H9 (cell line): Measurements from ENCODE around the gene F2RL3. TPM values are rescaled to one million over a fixed set of nuclear protein-coding genes. Genes with fewer than 3 reads are reported as not detected.

Experiments
- DNase-seq: peaks from one replicate; pipeline ENCODE4 v3.0.0-alpha.2; 2017
- H2AFZ ChIP-seq: one replicate; pipeline ENCODE4 v1.6.1; 2013; ENCODE audit warnings: mild to moderate bottlenecking, low read length, control low read depth, moderate library complexity
- H2AK5ac ChIP-seq: 2 replicates; pipeline ENCODE4 v1.6.1; 2013; ENCODE audit warnings: low read length, control low read depth, mixed read lengths; ENCODE audit not compliant: insufficient read length
- H2BK120ac ChIP-seq: one replicate; pipeline ENCODE4 v1.6.1; 2013; ENCODE audit warnings: low read depth, mild to moderate bottlenecking, low read length, control low read depth, inconsistent platforms; ENCODE audit not compliant: poor library complexity, severe bottlenecking
- H2BK12ac ChIP-seq: 2 replicates; pipeline ENCODE4 v1.6.1; 2013; ENCODE audit warnings: low read length, control low read depth, mixed read lengths, low read depth; ENCODE audit not compliant: insufficient read length
- H2BK15ac ChIP-seq: 2 replicates; pipeline ENCODE4 v1.6.1; 2013; ENCODE audit warnings: low read depth, low read length, control low read depth
- H2BK20ac ChIP-seq: one replicate; pipeline ENCODE4 v1.6.1; 2013; ENCODE audit warnings: low read depth, mild to moderate bottlenecking, low read length, control low read depth, inconsistent platforms; ENCODE audit not compliant: poor library complexity, severe bottlenecking
- H2BK5ac ChIP-seq: 2 replicates; pipeline ENCODE4 v1.6.1; 2013; ENCODE audit warnings: low read length, control low read depth, mixed read lengths; ENCODE audit not compliant: insufficient read length
- H3K14ac ChIP-seq: 2 replicates; pipeline ENCODE4 v1.6.1; 2013; ENCODE audit warnings: low read length, control low read depth; ENCODE audit not compliant: insufficient read depth
- H3K18ac ChIP-seq: 2 replicates; pipeline ENCODE4 v1.6.1; 2013; ENCODE audit warnings: low read depth, mild to moderate bottlenecking, mixed read lengths, low read length, control low read depth; ENCODE audit not compliant: insufficient read length
- H3K23ac ChIP-seq: 2 replicates; pipeline ENCODE4 v1.6.1; 2013; ENCODE audit warnings: low read length, control low read depth, mixed read lengths, low read depth; ENCODE audit not compliant: insufficient read length
- H3K23me2 ChIP-seq: 2 replicates; pipeline ENCODE4 v1.6.1; 2013; ENCODE audit warnings: low read depth, mild to moderate bottlenecking, mixed read lengths, low read length, control low read depth; ENCODE audit not compliant: insufficient read length, poor library complexity, severe bottlenecking
- H3K27ac ChIP-seq: 2 replicates; pipeline ENCODE4 v1.5.1; 2013; ENCODE audit warnings: low read length, control low read depth, mixed read lengths, low read depth; ENCODE audit not compliant: insufficient read length
- H3K27me3 ChIP-seq: 2 replicates; pipeline ENCODE4 v1.6.1; 2013; ENCODE audit warnings: low read length, control low read depth, inconsistent platforms; ENCODE audit not compliant: insufficient read depth
- H3K4ac ChIP-seq: 2 replicates; pipeline ENCODE4 v1.6.1; 2013; ENCODE audit warnings: low read depth, mild to moderate bottlenecking, control low read depth, inconsistent platforms, low read length, moderate library complexity
- H3K4me1 ChIP-seq: 2 replicates; pipeline ENCODE4 v1.6.1; 2013; ENCODE audit warnings: low read length, control low read depth, inconsistent platforms; ENCODE audit not compliant: insufficient read depth
- H3K4me2 ChIP-seq: 2 replicates; pipeline ENCODE4 v1.6.1; 2013; ENCODE audit warnings: low read length, control low read depth, mixed read lengths; ENCODE audit not compliant: insufficient read length, insufficient read depth
- H3K56ac ChIP-seq: 2 replicates; pipeline ENCODE4 v1.6.1; 2013; ENCODE audit warnings: low read depth, mild to moderate bottlenecking, mixed read lengths, low read length, control low read depth; ENCODE audit not compliant: insufficient read length
- H3K79me1 ChIP-seq: 2 replicates; pipeline ENCODE4 v1.6.1; 2013; ENCODE audit warnings: low read depth, mild to moderate bottlenecking, moderate library complexity, low read length, control low read depth, inconsistent platforms; ENCODE audit not compliant: insufficient read depth, poor library complexity, severe bottlenecking
- H3K79me2 ChIP-seq: 2 replicates; pipeline ENCODE4 v1.6.1; 2013; ENCODE audit warnings: low read length, control low read depth, inconsistent platforms; ENCODE audit not compliant: insufficient read depth
- H3K9ac ChIP-seq: 2 replicates; pipeline ENCODE4 v1.6.1; 2013; ENCODE audit warnings: low read length, control low read depth, mixed read lengths; ENCODE audit not compliant: insufficient read length; ENCODE audit errors: extremely low read depth
- H3K9me3 ChIP-seq: one replicate; pipeline ENCODE4 v1.6.1; 2013; ENCODE audit warnings: low read depth, low read length, inconsistent platforms; ENCODE audit not compliant: control insufficient read depth
- H3T11ph ChIP-seq: one replicate; pipeline ENCODE4 v1.6.1; 2013; ENCODE audit warnings: mild to moderate bottlenecking, low read length, control low read depth, inconsistent platforms
- H4K20me1 ChIP-seq: one replicate; pipeline ENCODE4 v1.6.1; 2013; ENCODE audit not compliant: control insufficient read depth, insufficient read length, insufficient read depth
- H4K5ac ChIP-seq: 2 replicates; pipeline ENCODE4 v1.6.1; 2013; ENCODE audit warnings: low read depth, mild to moderate bottlenecking, mixed read lengths, low read length, control low read depth; ENCODE audit not compliant: insufficient read length
- H4K8ac ChIP-seq: replicated peaks from 2 replicates; pipeline ENCODE4 v1.6.1; 2013; ENCODE audit warnings: low read length, control low read depth, mixed read lengths, low read depth; ENCODE audit not compliant: insufficient read length
- H4K91ac ChIP-seq: 2 replicates; pipeline ENCODE4 v1.6.1; 2013; ENCODE audit warnings: low read depth, mild to moderate bottlenecking, moderate library complexity, mixed read lengths, low read length, control low read depth; ENCODE audit not compliant: insufficient read length
- H3K27ac Mint-ChIP-seq, 3 experiments: 2 replicates in 2 of 3; 3 replicates in 1 of 3; pipeline ENCODE4 v1.8.0; 2020 to 2021; ENCODE audit warnings: mixed read lengths in 3 of 3, mild to moderate bottlenecking in 1 of 3, moderate library complexity in 1 of 3
- H3K27me3 Mint-ChIP-seq: 2 replicates; pipeline ENCODE4 v1.8.0; 2021; ENCODE audit warnings: low read depth, mild to moderate bottlenecking, moderate library complexity, mixed read lengths
- H3K36me3 Mint-ChIP-seq, 3 experiments: 2 replicates in 2 of 3; 3 replicates in 1 of 3; pipeline ENCODE4 v1.8.0; 2020 to 2021; ENCODE audit warnings: low read depth in 3 of 3, mixed read lengths in 3 of 3; ENCODE audit not compliant: insufficient read depth in 1 of 3
- H3K4me1 Mint-ChIP-seq, 2 experiments: 2 replicates each; pipeline ENCODE4 v1.8.0; 2020; ENCODE audit warnings: mixed read lengths in 2 of 2
- H3K4me3 Mint-ChIP-seq, 2 experiments: 2 replicates in 1 of 2; 3 replicates in 1 of 2; pipeline ENCODE4 v1.8.0; 2020 to 2021; ENCODE audit warnings: mild to moderate bottlenecking in 2 of 2, mixed read lengths in 2 of 2, moderate library complexity in 1 of 2
- H3K9me3 Mint-ChIP-seq, 2 experiments: 2 replicates in 1 of 2; 3 replicates in 1 of 2; pipeline ENCODE4 v1.8.0; 2020; ENCODE audit warnings: mild to moderate bottlenecking in 2 of 2, mixed read lengths in 2 of 2, moderate library complexity in 1 of 2
- CTCF ChIP-seq: fragments of 200-600 bp; sonication (generic); conservative IDR thresholded peaks from 3 replicates; pipeline ENCODE4 v1.8.0; 2021; ENCODE audit warnings: antibody characterized with exemption, mild to moderate bottlenecking
- WGBS: extraction: QIAGEN DNeasy Blood & Tissue Kit; methylation state at CpG from one replicate; pipeline ENCODE4 v1.1.7; 2013; ENCODE audit warnings: missing lambda C conversion rate, low lambda C conversion rate, mixed read lengths; ENCODE audit not compliant: insufficient read length; ENCODE audit errors: extremely low coverage; 5-methylcytosine and 5-hydroxymethylcytosine counted together
- total RNA-seq: library from RNA; stranded (reverse); gene quantifications from 2 replicates; pipeline ENCODE4 v1.2.1, GENCODE V29; 2021

F2RL3 gene
- total RNA-seq, 1 experiment from 2014 or later, result not detected

- H3K79me1 ChIP-seq, result no peaks in the 10 kb centered on the region
- H2BK20ac ChIP-seq, result no peak overlapping the region
- no peak overlapping the region for H3T11ph ChIP-seq
- H3K23me2 ChIP-seq, result no peaks in the 10 kb centered on the region
- H2BK120ac ChIP-seq, result no peak overlapping the region
- H2BK15ac ChIP-seq, result no peak overlapping the region
- whole genome bisulfite sequencing, result no CpG with 5 or more reads among the region's 3 CpGs
- H3K4me2 ChIP-seq, result no peak overlapping the region
- DNase-seq, result no peak
- no peak overlapping the region for H3K14ac ChIP-seq
- H3K4me3 Mint-ChIP-seq, result no peak overlapping the region
- no peak for TF ChIP-seq CTCF
- H4K20me1 ChIP-seq, result no peaks in the 10 kb centered on the region
- H3K56ac ChIP-seq, result no peak overlapping the region
- H2BK5ac ChIP-seq, result no peak overlapping the region
- H3K4ac ChIP-seq, result no peak overlapping the region
- H3K27ac Mint-ChIP-seq, result no peak overlapping the region
- H2BK12ac ChIP-seq, result no peak overlapping the region
- H3K9me3 Mint-ChIP-seq, result peaks cover 30 to 39% of the 10 kb centered on the region in 2 experiments
- H2AFZ ChIP-seq, result no peak overlapping the region
- H3K23ac ChIP-seq, result no peak overlapping the region
- no peak overlapping the region for H4K8ac ChIP-seq
- H3K36me3 Mint-ChIP-seq, result peaks cover 16 to 33% (median 25%) of the 10 kb centered on the region in 3 experiments
- no peak overlapping the region for H4K5ac ChIP-seq
- H3K9ac ChIP-seq, result no peak overlapping the region
- no peaks in the 10 kb centered on the region for H3K4me1 Mint-ChIP-seq
- no peak overlapping the region for H2AK5ac ChIP-seq
- no peak overlapping the region for H4K91ac ChIP-seq
- no peak overlapping the region for H3K18ac ChIP-seq
- H3K27me3 Mint-ChIP-seq, result peaks cover 5% of the 10 kb centered on the region
- H3K4me1 ChIP-seq, result no peaks in the 10 kb centered on the region
- H3K9me3 ChIP-seq, result peaks cover 7% of the 10 kb centered on the region
- H3K79me2 ChIP-seq, result no peaks in the 10 kb centered on the region
- no peaks in the 10 kb centered on the region for H3K27me3 ChIP-seq
- no peak overlapping the region for H3K27ac ChIP-seq
These were observed 26.9 kb downstream of the F2RL3 start for GRCh38 chr19:16915734-16916133.
